ENCODE data around the gene KIAA0753.

The KIAA0753 gene

GRCh38 chr17:6568184-6568758 is 72.2 kb downstream of the KIAA0753 start:
- DNase-seq: no peak

GRCh38 chr17:6567528-6568183 is 72.9 kb downstream of the KIAA0753 start:
- DNase-seq: peak; percentile 27

- no peak for DNase-seq
Measured at GRCh38 chr17:6561446-6561845, 79.1 kb downstream of the KIAA0753 start.

GRCh38 chr17:6560496-6560895 is 80.0 kb downstream of the KIAA0753 start:
- DNase-seq: no peak

- DNase-seq: no peak
Measured at GRCh38 chr17:6559753-6560215, 80.7 kb downstream of the KIAA0753 start.

- no peak for DNase-seq
Measured at GRCh38 chr17:6558932-6559752, 81.4 kb downstream of the KIAA0753 start.

- no peak for DNase-seq
Measured at GRCh38 chr17:6558276-6558675, 82.2 kb downstream of the KIAA0753 start.

- no peak for DNase-seq
Measured at GRCh38 chr17:6557040-6557438, 83.5 kb downstream of the KIAA0753 start.

GRCh38 chr17:6556121-6557039 is 84.1 kb downstream of the KIAA0753 start, which contains the start of gene PITPNM3:
Gene PITPNM3 (minus strand): TSS chr17:6556555. CDS start chr17:6556406, 149 bp downstream.
- DNase-seq: no peak

GRCh38 chr17:6555331-6556120 is 85.0 kb downstream of the KIAA0753 start:
- DNase-seq: peak; percentile 53

GRCh38 chr17:6554871-6555330 is 85.6 kb downstream of the KIAA0753 start:
- no peak for DNase-seq

GRCh38 chr17:6554342-6554741 is 86.2 kb downstream of the KIAA0753 start:
- DNase-seq: no peak

GRCh38 chr17:6551869-6552531 is 88.5 kb downstream of the KIAA0753 start:
- no peak for DNase-seq

- no peak for DNase-seq
Measured at GRCh38 chr17:6551356-6551755, 89.2 kb downstream of the KIAA0753 start.

GRCh38 chr17:6549384-6550036 is 91.0 kb downstream of the KIAA0753 start:
- DNase-seq: no peak

GRCh38 chr17:6548578-6549330 is 91.8 kb downstream of the KIAA0753 start:
- no peak for DNase-seq

GRCh38 chr17:6548034-6548433 is 92.5 kb downstream of the KIAA0753 start:
- DNase-seq: no peak

- no peak for DNase-seq
Measured at GRCh38 chr17:6547336-6547735, 93.2 kb downstream of the KIAA0753 start.

- no peak for DNase-seq
Measured at GRCh38 chr17:6546069-6546718, 94.3 kb downstream of the KIAA0753 start.

Measured in fibroblast of skin of right quadriceps (primary cell).